Measurements from ENCODE around the gene DPYD. TPM values are rescaled to one million over a fixed set of nuclear protein-coding genes. Genes with fewer than 3 reads are reported as not detected.

The DPYD gene
- total RNA-seq, 1 experiment from 2014 or later, result 0.46 TPM

- TF ChIP-seq ARID4B (CRISPR knock-in tag; IDR thresholded peaks at IDR 0.05; ENCODE audit: borderline replicate concordance) (no peak), ZNF416 (CRISPR knock-in tag; IDR thresholded peaks at IDR 0.05) (no peak), GRHL2 (CRISPR knock-in tag; IDR thresholded peaks at IDR 0.05; ENCODE audit: insufficient replicate concordance, severe bottlenecking) (no peak), TCF7 (CRISPR knock-in tag; IDR thresholded peaks at IDR 0.05; ENCODE audit: low read depth) (no peak), SOX15 (CRISPR knock-in tag; IDR thresholded peaks at IDR 0.05) (no peak), CBFB (CRISPR knock-in tag; IDR thresholded peaks at IDR 0.05; ENCODE audit: low read depth) (no peak)
- TF ChIP-seq, protein P1, sequence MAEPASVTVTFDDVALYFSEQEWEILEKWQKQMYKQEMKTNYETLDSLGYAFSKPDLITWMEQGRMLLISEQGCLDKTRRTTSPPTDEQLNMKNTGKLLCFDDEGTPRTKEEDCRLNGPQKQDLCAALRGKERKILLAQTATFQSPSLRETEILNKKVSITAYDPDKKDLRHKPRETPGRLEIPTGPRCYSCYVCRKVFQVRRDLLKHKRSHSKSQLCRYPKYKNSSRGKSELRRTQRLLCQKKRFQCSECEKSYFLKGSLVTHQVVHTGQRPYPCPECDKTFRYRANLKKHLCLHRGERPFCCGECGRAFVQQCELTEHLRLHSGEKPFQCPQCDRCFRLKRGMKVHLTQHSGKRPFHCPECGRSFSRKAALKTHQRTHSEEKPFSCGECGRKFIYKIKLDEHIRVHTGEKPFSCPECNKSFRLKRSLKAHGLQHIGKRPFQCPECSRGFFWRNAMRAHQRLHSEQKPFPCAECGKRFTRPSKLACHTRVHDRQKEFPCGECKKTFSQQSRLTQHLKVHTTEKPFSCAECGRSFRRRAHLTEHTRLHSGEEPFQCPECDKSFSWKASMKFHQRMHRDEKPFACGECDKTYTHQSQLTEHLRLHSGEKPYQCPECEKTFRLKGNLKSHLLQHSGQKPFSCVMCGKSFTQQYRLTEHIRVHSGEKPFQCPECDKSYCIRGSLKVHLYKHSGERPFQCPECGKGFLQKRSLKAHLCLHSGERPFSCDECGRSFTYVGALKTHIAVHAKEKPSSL (CRISPR knock-in tag; conservative IDR thresholded peaks at IDR 0.05), result no peak
- TF ChIP-seq, protein P2, sequence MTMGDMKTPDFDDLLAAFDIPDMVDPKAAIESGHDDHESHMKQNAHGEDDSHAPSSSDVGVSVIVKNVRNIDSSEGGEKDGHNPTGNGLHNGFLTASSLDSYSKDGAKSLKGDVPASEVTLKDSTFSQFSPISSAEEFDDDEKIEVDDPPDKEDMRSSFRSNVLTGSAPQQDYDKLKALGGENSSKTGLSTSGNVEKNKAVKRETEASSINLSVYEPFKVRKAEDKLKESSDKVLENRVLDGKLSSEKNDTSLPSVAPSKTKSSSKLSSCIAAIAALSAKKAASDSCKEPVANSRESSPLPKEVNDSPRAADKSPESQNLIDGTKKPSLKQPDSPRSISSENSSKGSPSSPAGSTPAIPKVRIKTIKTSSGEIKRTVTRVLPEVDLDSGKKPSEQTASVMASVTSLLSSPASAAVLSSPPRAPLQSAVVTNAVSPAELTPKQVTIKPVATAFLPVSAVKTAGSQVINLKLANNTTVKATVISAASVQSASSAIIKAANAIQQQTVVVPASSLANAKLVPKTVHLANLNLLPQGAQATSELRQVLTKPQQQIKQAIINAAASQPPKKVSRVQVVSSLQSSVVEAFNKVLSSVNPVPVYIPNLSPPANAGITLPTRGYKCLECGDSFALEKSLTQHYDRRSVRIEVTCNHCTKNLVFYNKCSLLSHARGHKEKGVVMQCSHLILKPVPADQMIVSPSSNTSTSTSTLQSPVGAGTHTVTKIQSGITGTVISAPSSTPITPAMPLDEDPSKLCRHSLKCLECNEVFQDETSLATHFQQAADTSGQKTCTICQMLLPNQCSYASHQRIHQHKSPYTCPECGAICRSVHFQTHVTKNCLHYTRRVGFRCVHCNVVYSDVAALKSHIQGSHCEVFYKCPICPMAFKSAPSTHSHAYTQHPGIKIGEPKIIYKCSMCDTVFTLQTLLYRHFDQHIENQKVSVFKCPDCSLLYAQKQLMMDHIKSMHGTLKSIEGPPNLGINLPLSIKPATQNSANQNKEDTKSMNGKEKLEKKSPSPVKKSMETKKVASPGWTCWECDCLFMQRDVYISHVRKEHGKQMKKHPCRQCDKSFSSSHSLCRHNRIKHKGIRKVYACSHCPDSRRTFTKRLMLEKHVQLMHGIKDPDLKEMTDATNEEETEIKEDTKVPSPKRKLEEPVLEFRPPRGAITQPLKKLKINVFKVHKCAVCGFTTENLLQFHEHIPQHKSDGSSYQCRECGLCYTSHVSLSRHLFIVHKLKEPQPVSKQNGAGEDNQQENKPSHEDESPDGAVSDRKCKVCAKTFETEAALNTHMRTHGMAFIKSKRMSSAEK (CRISPR knock-in tag; IDR thresholded peaks at IDR 0.05; ENCODE audit: borderline replicate concordance), result no peak
- TF ChIP-seq, protein P3, sequence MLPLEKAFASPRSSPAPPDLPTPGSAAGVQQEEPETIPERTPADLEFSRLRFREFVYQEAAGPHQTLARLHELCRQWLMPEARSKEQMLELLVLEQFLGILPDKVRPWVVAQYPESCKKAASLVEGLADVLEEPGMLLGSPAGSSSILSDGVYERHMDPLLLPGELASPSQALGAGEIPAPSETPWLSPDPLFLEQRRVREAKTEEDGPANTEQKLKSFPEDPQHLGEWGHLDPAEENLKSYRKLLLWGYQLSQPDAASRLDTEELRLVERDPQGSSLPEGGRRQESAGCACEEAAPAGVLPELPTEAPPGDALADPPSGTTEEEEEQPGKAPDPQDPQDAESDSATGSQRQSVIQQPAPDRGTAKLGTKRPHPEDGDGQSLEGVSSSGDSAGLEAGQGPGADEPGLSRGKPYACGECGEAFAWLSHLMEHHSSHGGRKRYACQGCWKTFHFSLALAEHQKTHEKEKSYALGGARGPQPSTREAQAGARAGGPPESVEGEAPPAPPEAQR (CRISPR knock-in tag; IDR thresholded peaks at IDR 0.05), result no peak
Measured at GRCh38 chr1:97826820-97827219, 94.0 kb downstream of the DPYD start (continued).

DNA sequence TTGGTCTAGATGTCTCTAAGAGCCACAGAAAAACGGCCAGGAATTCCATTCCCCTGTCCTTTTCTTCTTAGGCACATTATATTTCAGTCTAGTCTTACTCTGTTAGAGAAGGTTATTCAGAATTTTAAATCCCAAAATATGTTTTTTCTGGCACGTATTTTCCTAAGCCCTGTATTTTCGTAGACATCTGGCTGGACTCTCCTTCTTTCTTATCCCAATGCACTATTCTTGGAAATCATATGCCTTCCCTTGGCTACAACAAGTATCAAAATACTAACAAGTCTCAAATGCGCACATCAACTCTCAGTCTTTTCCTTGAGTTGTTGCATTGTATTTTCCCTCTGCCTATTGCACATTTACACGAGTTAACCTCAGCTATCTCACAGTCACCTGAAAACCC is 96.2 kb downstream of the DPYD start:
- H3K4me1 Mint-ChIP-seq, result peaks cover 17% of the 10 kb centered on the region
- ChIA-PET POLR2A (no interaction called here), CTCF (no interaction called here)
- H3K9me3 Mint-ChIP-seq, result no peaks in the 10 kb centered on the region
- H3K36me3 Mint-ChIP-seq, result no peaks in the 10 kb centered on the region
- no peak overlapping the region for H3K27ac Mint-ChIP-seq
- no peak overlapping the region for H3K4me3 Mint-ChIP-seq
- DNase-seq (ENCODE audit: low spot score), result no peak
- no peak for ATAC-seq
- no peaks in the 10 kb centered on the region for H3K27me3 Mint-ChIP-seq (ENCODE audit: low read depth)
- TF ChIP-seq FOXP4 (CRISPR knock-in tag; IDR thresholded peaks at IDR 0.05) (no peak), MXD4 (CRISPR knock-in tag; IDR thresholded peaks at IDR 0.05; ENCODE audit: borderline replicate concordance) (no peak), ATF1 (CRISPR knock-in tag; IDR thresholded peaks at IDR 0.05) (no peak), ZNF671 (CRISPR knock-in tag; IDR thresholded peaks at IDR 0.05) (no peak), TP53 (CRISPR knock-in tag; IDR thresholded peaks at IDR 0.05) (no peak), ESRRA (CRISPR knock-in tag; IDR thresholded peaks at IDR 0.05; ENCODE audit: borderline replicate concordance) (no peak), SP1 (CRISPR knock-in tag; conservative IDR thresholded peaks at IDR 0.05) (no peak), CBFB (CRISPR knock-in tag; IDR thresholded peaks at IDR 0.05; ENCODE audit: low read depth) (no peak), ZNF317 (CRISPR knock-in tag; IDR thresholded peaks at IDR 0.05; ENCODE audit: borderline replicate concordance, low read depth) (no peak), GTF2I (CRISPR knock-in tag; conservative IDR thresholded peaks at IDR 0.05) (no peak)
- TF ChIP-seq, protein P4, sequence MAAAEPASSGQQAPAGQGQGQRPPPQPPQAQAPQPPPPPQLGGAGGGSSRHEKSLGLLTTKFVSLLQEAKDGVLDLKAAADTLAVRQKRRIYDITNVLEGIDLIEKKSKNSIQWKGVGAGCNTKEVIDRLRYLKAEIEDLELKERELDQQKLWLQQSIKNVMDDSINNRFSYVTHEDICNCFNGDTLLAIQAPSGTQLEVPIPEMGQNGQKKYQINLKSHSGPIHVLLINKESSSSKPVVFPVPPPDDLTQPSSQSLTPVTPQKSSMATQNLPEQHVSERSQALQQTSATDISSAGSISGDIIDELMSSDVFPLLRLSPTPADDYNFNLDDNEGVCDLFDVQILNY (CRISPR knock-in tag; IDR thresholded peaks at IDR 0.05), result no peak
- TF ChIP-seq, protein P1 (CRISPR knock-in tag; conservative IDR thresholded peaks at IDR 0.05), result no peak

All from WTC11 (cell line).